Naive thymus-derived CD4-positive, alpha-beta T cell (primary cell): Measurements from ENCODE around the gene EAF1. TPM values are rescaled to one million over a fixed set of nuclear protein-coding genes. Genes with fewer than 3 reads are reported as not detected.
A peak's percentile ranks its signal among the peaks of the same experiment; 100 is the strongest.
"Not testable (repeated sequence)": the region's sequence is repeated elsewhere in the genome, so short reads cannot be mapped to it uniquely, and the experiment has no call there.

ENCODE experiments used
- ATAC-seq: fragments of 150-1000 bp; cut with Tn5 transposase; 2 replicates; pipeline ENCODE4 v1.10.0; 2021; ENCODE audit warnings: mild to moderate bottlenecking, moderate library complexity
- CTCF ChIA-PET: fragments of 350-600 bp; sonication (Branson Sonifier 250); formaldehyde crosslinking; loops from one replicate; lab custom pipeline; 2021; ENCODE audit warnings: antibody characterized with exemption; lab: Charles Lee
- POLR2A ChIA-PET: fragments of 350-600 bp; sonication (Branson Sonifier 250); formaldehyde crosslinking; loops from one replicate; lab custom pipeline; 2021; ENCODE audit warnings: antibody characterized with exemption, inconsistent platforms; lab: Charles Lee
- DNase-seq, 9 donors: peaks; one replicate each; pipeline versions ENCODE4 v3.0.0 to v3.0.0-alpha.2; 2020 to 2022; ENCODE audit warnings: mixed read lengths in 1 of 9
- H3K27ac ChIP-seq: one replicate; pipeline ENCODE4 v1.7.0; 2013; ENCODE audit warnings: mild to moderate bottlenecking, low read depth, low read length, moderate library complexity
- H3K27me3 ChIP-seq, 2 donors: one replicate each; pipeline ENCODE4 v1.7.0; 2013; ENCODE audit warnings: low read length in 2 of 2, mild to moderate bottlenecking in 2 of 2, moderate library complexity in 2 of 2; ENCODE audit not compliant: control insufficient read depth in 2 of 2, insufficient read depth in 2 of 2
- H3K36me3 ChIP-seq, 3 experiments: 1 replicate in 2 of 3; 2 replicates in 1 of 3; pipeline ENCODE4 v1.7.0; 2013; ENCODE audit warnings: low read length in 3 of 3, mild to moderate bottlenecking in 3 of 3, moderate library complexity in 1 of 3; ENCODE audit not compliant: insufficient read depth in 3 of 3, control insufficient read depth in 2 of 3
- H3K4me1 ChIP-seq, 2 donors: one replicate each; pipeline ENCODE4 v1.7.0; 2013; ENCODE audit warnings: low read length in 2 of 2, mild to moderate bottlenecking in 2 of 2, moderate library complexity in 1 of 2; ENCODE audit not compliant: control insufficient read depth in 2 of 2, insufficient read depth in 2 of 2
- H3K4me3 ChIP-seq: 2 replicates; pipeline ENCODE4 v1.7.0; 2013; ENCODE audit warnings: mild to moderate bottlenecking, low read length
- H3K9me3 ChIP-seq, 3 experiments: 1 replicate in 2 of 3; 2 replicates in 1 of 3; pipeline ENCODE4 v1.7.0; 2013; ENCODE audit warnings: low read length in 3 of 3; ENCODE audit not compliant: control insufficient read depth in 2 of 3
- H3K27ac Mint-ChIP-seq, 9 donors: one replicate each; pipeline ENCODE4 v1.8.0; 2020 to 2022; ENCODE audit warnings: mixed read lengths in 9 of 9, mild to moderate bottlenecking in 8 of 9, moderate library complexity in 5 of 9, inconsistent platforms in 2 of 9
- H3K27me3 Mint-ChIP-seq, 5 donors: one replicate each; pipeline ENCODE4 v1.8.0; 2021 to 2022; ENCODE audit warnings: mixed read lengths in 5 of 5, mild to moderate bottlenecking in 1 of 5
- H3K36me3 Mint-ChIP-seq, 5 donors: one replicate each; pipeline ENCODE4 v1.8.0; 2020 to 2022; ENCODE audit warnings: mixed read lengths in 5 of 5, mild to moderate bottlenecking in 3 of 5, inconsistent platforms in 1 of 5
- H3K4me1 Mint-ChIP-seq, 7 donors: one replicate each; pipeline ENCODE4 v1.8.0; 2020 to 2022; ENCODE audit warnings: mixed read lengths in 7 of 7, mild to moderate bottlenecking in 3 of 7, inconsistent platforms in 1 of 7
- H3K4me3 Mint-ChIP-seq, 10 donors: one replicate each; pipeline ENCODE4 v1.8.0; 2020 to 2022; ENCODE audit warnings: mild to moderate bottlenecking in 10 of 10, mixed read lengths in 10 of 10, moderate library complexity in 6 of 10, inconsistent platforms in 2 of 10
- H3K9me3 Mint-ChIP-seq, 11 donors: one replicate each; pipeline ENCODE4 v1.8.0; 2020 to 2022; ENCODE audit warnings: mixed read lengths in 11 of 11, mild to moderate bottlenecking in 4 of 11, inconsistent platforms in 1 of 11, moderate library complexity in 1 of 11
- intact Hi-C, 2 donors: fragments of 100-400 bp; cut with micrococcal nuclease; formaldehyde crosslinking; loops; one replicate each; pipeline ENCODE4 v1.15.1; 2023
- polyA plus RNA-seq, 2 donors: library from polyadenylated mRNA; unstranded; fragments of 300-500 nt; fragmentation: Illumina TruSeq; gene quantifications; one replicate each; pipeline ENCODE4 v1.2.3, GENCODE V29; 2021
- total RNA-seq, 6 experiments: library from RNA in 5 of 6; stranded (reverse) in 5 of 6; gene quantifications; 1 replicate in 5 of 6; 2 replicates in 1 of 6; pipeline ENCODE4 v1.2.3 and lab custom pipeline; 2021 to 2026

Gene EAF1
- total and polyA plus RNA-seq, 7 experiments from 2014 or later = 5.0 to 61.9 (median 19.6) TPM

- H3K36me3 Mint-ChIP-seq = peaks cover 0 to 44% (median 22%) of the 10 kb centered on the region in 5 donors
- POLR2A ChIA-PET, H3K9me3 ChIP-seq, H3K4me1 ChIP-seq, H3K27me3 ChIP-seq, CTCF ChIA-PET, DNase-seq, H3K9me3 Mint-ChIP-seq, H3K4me3 Mint-ChIP-seq, H3K4me3 ChIP-seq, H3K27me3 Mint-ChIP-seq, ATAC-seq, H3K27ac ChIP-seq, H3K27ac Mint-ChIP-seq, H3K4me1 Mint-ChIP-seq, intact Hi-C loops: not testable (repeated sequence)
- peaks cover 6 to 47% (median 6%) of the 10 kb centered on the region in 3 experiments for H3K36me3 ChIP-seq
These were observed 16.4 kb upstream of the EAF1 start for GRCh38 chr3:15410966-15411365.

GRCh38 chr3:15420871-15421270, 6.5 kb upstream of the EAF1 start:
- peaks cover 11 to 43% (median 28%) of the 10 kb centered on the region in 7 donors for H3K4me1 Mint-ChIP-seq
- ChIA-PET CTCF (no interaction called here), POLR2A (no interaction called here)
- Histone ChIP-seq H3K4me1 (peaks cover 1 to 2% of the 10 kb centered on the region in 2 donors), H3K27me3 (no peaks in the 10 kb centered on the region), H3K9me3 (no peaks in the 10 kb centered on the region), H3K36me3 (peaks cover 0 to 30% (median 7%) of the 10 kb centered on the region in 3 experiments), H3K4me3 (no peak overlapping the region), H3K27ac (no peak overlapping the region)
- no peak for ATAC-seq
- peaks cover 0 to 34% (median 10%) of the 10 kb centered on the region in 5 donors for H3K36me3 Mint-ChIP-seq
- H3K27ac Mint-ChIP-seq = peak overlapping the region in 1 of 9 donors; percentile 8
- no peaks in the 10 kb centered on the region for H3K27me3 Mint-ChIP-seq
- intact Hi-C loops = loop anchor here in 1 of 2 donors (10.0 kb wide), 1 partner anchor 844 kb away; the partner anchor contains the start of genes DPH3 and OXNAD1
- no peak overlapping the region for H3K4me3 Mint-ChIP-seq
- no peak for DNase-seq
- no peaks in the 10 kb centered on the region for H3K9me3 Mint-ChIP-seq

GRCh38 chr3:15426579-15427118, 749 bp upstream of the EAF1 start:
- Mint-ChIP-seq H3K9me3 (no peaks in the 10 kb centered on the region), H3K36me3 (peaks cover 8 to 34% (median 18%) of the 10 kb centered on the region in 5 donors), H3K27ac (peak overlapping the region; percentile 86 to 99 (median 94)), H3K4me3 (peak overlapping the region; percentile 91 to 100 (median 98)), H3K27me3 (no peaks in the 10 kb centered on the region), H3K4me1 (peaks cover 43 to 76% (median 62%) of the 10 kb centered on the region in 7 donors)
- no peaks in the 10 kb centered on the region for H3K27me3 ChIP-seq
- POLR2A ChIA-PET = interaction anchor here (2.2 kb wide), 1 partner anchor 220 kb away, joined by 11 read pairs; the partner anchor contains the start of gene CAPN7
- H3K4me3 ChIP-seq = peak overlapping the region; percentile 81
- peaks cover 18 to 23% of the 10 kb centered on the region in 2 donors for H3K4me1 ChIP-seq
- peaks cover 0 to 28% (median 0%) of the 10 kb centered on the region in 3 experiments for H3K36me3 ChIP-seq
- H3K27ac ChIP-seq = peak overlapping the region; percentile 91
- CTCF ChIA-PET = interaction anchor here (1.3 kb wide), 1 partner anchor 159 kb away, joined by 4 read pairs; no protein-coding TSS in a partner anchor
- DNase-seq (peak in 2 of 9 donors; percentile 1 to 9), ATAC-seq (no peak)
- no peaks in the 10 kb centered on the region for H3K9me3 ChIP-seq
- intact Hi-C loops = loop anchor here (1.0 to 10.0 kb wide), 13 partner anchors 48 to 838 kb away; partner anchors contain the start of genes BTD (in 2 of the 2), CAPN7 (in 2 of the 2), HACL1 (in 2 of the 2) and RBSN (in 2 of the 2)

GRCh38 chr3:15427981-15428380, 583 bp downstream of the EAF1 start:
- Mint-ChIP-seq H3K36me3 (peaks cover 8 to 39% (median 14%) of the 10 kb centered on the region in 5 donors), H3K4me1 (peaks cover 47 to 79% (median 59%) of the 10 kb centered on the region in 7 donors), H3K27me3 (no peaks in the 10 kb centered on the region), H3K4me3 (peak overlapping the region; percentile 91 to 100 (median 98)), H3K9me3 (no peaks in the 10 kb centered on the region), H3K27ac (peak overlapping the region; percentile 86 to 99 (median 94))
- no peaks in the 10 kb centered on the region for H3K27me3 ChIP-seq
- H3K4me1 ChIP-seq = peaks cover 18 to 23% of the 10 kb centered on the region in 2 donors
- peak overlapping the region; percentile 81 for H3K4me3 ChIP-seq
- peak overlapping the region; percentile 91 for H3K27ac ChIP-seq
- ChIA-PET POLR2A (interaction anchor here (0.6 kb wide), 1 partner anchor 13 kb away, joined by 4 read pairs; no protein-coding TSS in a partner anchor), CTCF (no interaction called here)
- no peaks in the 10 kb centered on the region for H3K9me3 ChIP-seq
- intact Hi-C loops = loop anchor here (1.0 to 10.0 kb wide), 13 partner anchors 50 to 837 kb away; partner anchors contain the start of genes BTD (in 2 of the 2), CAPN7 (in 2 of the 2), HACL1 (in 2 of the 2) and RBSN (in 2 of the 2)
- DNase-seq (peak in 1 of 9 donors; percentile 1), ATAC-seq (no peak)
- peaks cover 5 to 36% (median 8%) of the 10 kb centered on the region in 3 experiments for H3K36me3 ChIP-seq

- peak in 2 of 9 donors; percentile 1 to 10 for DNase-seq
- H3K9me3 Mint-ChIP-seq = no peaks in the 10 kb centered on the region
- Histone ChIP-seq H3K36me3 (peaks cover 8 to 41% (median 8%) of the 10 kb centered on the region in 3 experiments), H3K9me3 (no peaks in the 10 kb centered on the region), H3K4me1 (peaks cover 18 to 23% of the 10 kb centered on the region in 2 donors), H3K27me3 (no peaks in the 10 kb centered on the region), H3K4me3 (peak overlapping the region; percentile 81), H3K27ac (peak overlapping the region; percentile 91)
- peaks cover 47 to 82% (median 60%) of the 10 kb centered on the region in 7 donors for H3K4me1 Mint-ChIP-seq
- ChIA-PET POLR2A (interaction anchor here (0.6 kb wide), 1 partner anchor 221 kb away, joined by 3 read pairs; no protein-coding TSS in a partner anchor), CTCF (no interaction called here)
- ATAC-seq = peak; percentile 69
- intact Hi-C loops = loop anchor here (5.0 to 10.0 kb wide), 4 partner anchors 109 to 836 kb away; partner anchors contain the start of genes ANKRD28 (in 1 of the 2), CCDC174 (in 1 of the 2), DPH3 (in 1 of the 2) and OXNAD1 (in 1 of the 2)
- H3K4me3 Mint-ChIP-seq = peak overlapping the region; percentile 91 to 100 (median 98)
- peak overlapping the region; percentile 86 to 99 (median 94) for H3K27ac Mint-ChIP-seq
- H3K36me3 Mint-ChIP-seq = peaks cover 12 to 43% (median 14%) of the 10 kb centered on the region in 5 donors
- no peaks in the 10 kb centered on the region for H3K27me3 Mint-ChIP-seq
These were observed 1.1 kb downstream of the EAF1 start for GRCh38 chr3:15428539-15428938.

GRCh38 chr3:15429080-15429479, 1.7 kb downstream of the EAF1 start:
- ChIA-PET POLR2A (interaction anchor here (0.6 to 1.7 kb wide), 2 partner anchors 221 to 225 kb away, joined by 3 to 4 read pairs; no protein-coding TSS in a partner anchor), CTCF (interaction anchor here (1.0 kb wide), 1 partner anchor 161 kb away, joined by 3 read pairs; no protein-coding TSS in a partner anchor)
- Histone ChIP-seq H3K9me3 (no peaks in the 10 kb centered on the region), H3K27me3 (no peaks in the 10 kb centered on the region), H3K4me1 (peaks cover 18 to 23% of the 10 kb centered on the region in 2 donors), H3K36me3 (peaks cover 8 to 46% (median 12%) of the 10 kb centered on the region in 3 experiments), H3K4me3 (peak overlapping the region; percentile 81), H3K27ac (no peak overlapping the region)
- Mint-ChIP-seq H3K36me3 (peaks cover 14 to 45% (median 17%) of the 10 kb centered on the region in 5 donors), H3K27ac (peak overlapping the region; percentile 86 to 99 (median 94)), H3K4me1 (peaks cover 47 to 84% (median 60%) of the 10 kb centered on the region in 7 donors), H3K9me3 (no peaks in the 10 kb centered on the region), H3K27me3 (no peaks in the 10 kb centered on the region), H3K4me3 (peak overlapping the region; percentile 91 to 100 (median 98))
- intact Hi-C loops = loop anchor here (5.0 to 10.0 kb wide), 4 partner anchors 108 to 836 kb away; partner anchors contain the start of genes ANKRD28 (in 1 of the 2), CCDC174 (in 1 of the 2), DPH3 (in 1 of the 2) and OXNAD1 (in 1 of the 2)
- ATAC-seq (no peak), DNase-seq (no peak)
